HepG2 (cell line): Measurements from ENCODE around the gene ABCB11. TPM values are rescaled to one million over a fixed set of nuclear protein-coding genes. Genes with fewer than 3 reads are reported as not detected.

ENCODE experiments used
- ATAC-seq: fragments of 200-7000 bp; cut with Tn5 transposase; 3 replicates; pipeline ENCODE4 v1.9.1; 2020; ENCODE audit warnings: mild to moderate bottlenecking, moderate library complexity
- BruUV-seq: library from RNA; stranded (reverse); fragments of 400-500 nt; replicated peaks from 2 replicates; lab custom pipeline; 2021; lab: Mats Ljungman, UMichigan
- CTCF ChIA-PET: fragments of 300-600 bp; formaldehyde crosslinking; extraction: SDS; loops from one replicate; lab custom pipeline; 2021; ENCODE audit warnings: low total read pairs, inconsistent platforms, low intra/inter-chr PET ratio; lab: Yijun Ruan, JAX
- POLR2A ChIA-PET: fragments of 350-600 bp; sonication (Branson Sonifier 250); formaldehyde crosslinking; loops from one replicate; lab custom pipeline; 2020; ENCODE audit warnings: antibody characterized with exemption, inconsistent platforms; lab: Yijun Ruan, JAX
- DNase-seq: peaks from one replicate; pipeline ENCODE4 v3.0.0-alpha.2; 2015; ENCODE audit warnings: low spot score
- FAIRE-seq: peaks from 3 replicates; lab custom pipeline; 2011; peaks lifted over from hg19 to GRCh38; lab: Jason Lieb, UNC
- H2AFZ ChIP-seq: one replicate; pipeline ENCODE4 v1.6.1; 2011; ENCODE audit warnings: low read length, inconsistent platforms
- H3K27ac ChIP-seq: fragments of 300-600 bp; 3 replicates; pipeline ENCODE4 v1.8.0; 2011; ENCODE audit warnings: mixed run types, mild to moderate bottlenecking, mixed read lengths, low read length, inconsistent platforms; ENCODE audit not compliant: insufficient read depth; ENCODE audit errors: extremely low read length
- H3K27me3 ChIP-seq, 2 experiments: fragments of 200-600 bp in 1 of 2; 2 replicates in 1 of 2; 3 replicates in 1 of 2; pipeline versions ENCODE4 v1.6.0 to v1.8.0; 2011; ENCODE audit warnings: low read length in 2 of 2, mild to moderate bottlenecking in 2 of 2, moderate library complexity in 2 of 2, inconsistent platforms in 1 of 2; ENCODE audit not compliant: insufficient read depth in 2 of 2, control insufficient read depth in 1 of 2
- H3K36me3 ChIP-seq, 2 experiments: fragments of 200-600 bp in 1 of 2; replicated peaks in 1 of 2; 2 replicates in 1 of 2; 3 replicates in 1 of 2; pipeline versions ENCODE4 v1.5.1 to v1.8.0; 2011; ENCODE audit warnings: low read length in 2 of 2, inconsistent platforms in 1 of 2; ENCODE audit not compliant: insufficient read depth in 2 of 2, control insufficient read depth in 1 of 2
- H3K4me1 ChIP-seq: 2 replicates; pipeline ENCODE4 v1.5.1; 2012; ENCODE audit warnings: low read length, inconsistent platforms; ENCODE audit not compliant: insufficient read depth
- H3K4me2 ChIP-seq: 2 replicates; pipeline ENCODE4 v1.6.0; 2011; ENCODE audit warnings: low read depth, low read length, inconsistent platforms
- H3K4me3 ChIP-seq, 3 experiments: fragments of 200-600 bp in 1 of 3; sonication (generic), shearing (Covaris generic) in 1 of 3; replicated peaks in 1 of 3; 2 replicates each; pipeline ENCODE4 v1.5.1; 2011 to 2016; ENCODE audit warnings: low read length in 3 of 3, inconsistent platforms in 2 of 3, low read depth in 2 of 3, mild to moderate bottlenecking in 2 of 3, control low read depth in 1 of 3, mixed read lengths in 1 of 3; ENCODE audit not compliant: insufficient read depth in 1 of 3
- H3K79me2 ChIP-seq: one replicate; pipeline ENCODE4 v1.6.1; 2011; ENCODE audit warnings: low read length, inconsistent platforms; ENCODE audit not compliant: insufficient read depth
- H3K9ac ChIP-seq: 2 replicates; pipeline ENCODE4 v1.6.0; 2011; ENCODE audit warnings: mild to moderate bottlenecking, low read depth, low read length, inconsistent platforms; ENCODE audit not compliant: insufficient read depth
- H3K9me3 ChIP-seq: 2 replicates; pipeline ENCODE4 v1.5.1; 2012; ENCODE audit warnings: mild to moderate bottlenecking, low read length
- H4K20me1 ChIP-seq: 2 replicates; pipeline ENCODE4 v1.6.0; 2011; ENCODE audit warnings: inconsistent platforms, mild to moderate bottlenecking, low read length, moderate library complexity; ENCODE audit not compliant: insufficient read depth
- AGO2 ChIP-seq: fragments of 200-400 bp; formaldehyde crosslinking; optimal IDR thresholded peaks from 2 replicates; pipeline ENCODE3; 2017; ENCODE audit warnings: mild to moderate bottlenecking, low read depth, low read length, moderate library complexity
- ATRX ChIP-seq: sonication (generic); formaldehyde crosslinking; IDR thresholded peaks from 2 replicates; pipeline ENCODE4 v1.4.0; 2020; ENCODE audit warnings: missing genetic modification reagents, borderline replicate concordance
- CENPBD1 ChIP-seq: sonication (generic); formaldehyde crosslinking; IDR thresholded peaks from 2 replicates; pipeline ENCODE4 v1.8.0; 2022; ENCODE audit warnings: missing genetic modification reagents, low read depth, mild to moderate bottlenecking, borderline replicate concordance
- ERF ChIP-seq: IDR thresholded peaks from 2 replicates; pipeline ENCODE4 v1.6.1; 2018; ENCODE audit warnings: missing biosample characterization, missing genetic modification reagents
- MZF1 ChIP-seq: sonication (generic); formaldehyde crosslinking; IDR thresholded peaks from 2 replicates; pipeline ENCODE4 v1.8.1; 2023; ENCODE audit warnings: mild to moderate bottlenecking, missing genetic modification reagents, borderline replicate concordance
- POLR2AphosphoS5 ChIP-seq: IDR thresholded peaks from 2 replicates; pipeline ENCODE4 v1.6.1; 2012; ENCODE audit warnings: low read depth, low read length
- RXRB ChIP-seq: IDR thresholded peaks from 2 replicates; pipeline ENCODE4 v1.6.1; 2016; ENCODE audit warnings: borderline replicate concordance, missing genetic modification reagents, missing compliant biosample characterization
- SMC3 ChIP-seq: IDR thresholded peaks from 2 replicates; pipeline ENCODE4 v1.6.1; 2011; ENCODE audit warnings: low read length, improper control_type of control experiment
- ZBTB7A ChIP-seq: sonication (generic); formaldehyde crosslinking; IDR thresholded peaks from 2 replicates; pipeline ENCODE4 v1.8.0; 2022; ENCODE audit warnings: mild to moderate bottlenecking, missing genetic modification reagents
- ZIK1 ChIP-seq: sonication (generic); formaldehyde crosslinking; IDR thresholded peaks from 2 replicates; pipeline ENCODE4 v1.5.0; 2020; ENCODE audit warnings: mild to moderate bottlenecking, low read depth, missing genetic modification reagents, borderline replicate concordance
- ZKSCAN8 ChIP-seq: IDR thresholded peaks from 2 replicates; pipeline ENCODE4 v1.6.1; 2016; ENCODE audit warnings: borderline replicate concordance, missing genetic modification reagents, missing compliant biosample characterization
- ZNF552 ChIP-seq: sonication (generic); formaldehyde crosslinking; IDR thresholded peaks from 2 replicates; pipeline ENCODE4 v1.9.0; 2022; ENCODE audit warnings: missing genetic modification reagents, mild to moderate bottlenecking, borderline replicate concordance
- WGBS: methylation state at CpG from one replicate; pipeline ENCODE4 v1.1.6; 2017; ENCODE audit warnings: low lambda C conversion rate; 5-methylcytosine and 5-hydroxymethylcytosine counted together
- in situ Hi-C: cut with HindIII; loops from 2 replicates; pipeline ENCODE4 v1.10.0; 2017; ENCODE audit warnings: low pct_unique_long_range_greater_than_20kb; ENCODE audit not compliant: extremely low pct_ligation_motif_present
- intact Hi-C: fragments of 100-400 bp; cut with micrococcal nuclease; formaldehyde crosslinking; loops from one replicate; pipeline ENCODE4 v1.10.0; 2022; ENCODE audit not compliant: unreplicated experiment
- polyA plus RNA-seq, 8 experiments: library from polyadenylated mRNA; depleted of rRNA in 3 of 8; stranded (reverse) in 7 of 8; unstranded in 1 of 8; fragments of >200 nt; fragmentation: Illumina TruSeq in 4 of 8; extraction: Trizol in 4 of 8; gene quantifications; 2 replicates each; pipeline versions ENCODE4 v1.2.1 to v1.2.3, GENCODE V29; 2011 to 2016; ENCODE audit warnings: low read depth in 4 of 8, missing spikeins in 1 of 8, mixed read lengths in 1 of 8; ENCODE audit not compliant: insufficient read depth in 1 of 8
- total RNA-seq, 5 experiments: library from RNA; depleted of rRNA; stranded (reverse); fragments of >200 nt; fragmentation: Illumina TruSeq; extraction: Trizol; gene quantifications; 2 replicates each; pipeline ENCODE4 v1.2.3, GENCODE V29; 2016; ENCODE audit warnings: low read depth in 1 of 5

ABCB11 gene
- total and polyA plus RNA-seq, 2 of the 13 experiments (the other 11 are each of a cell fraction or from before 2014, with no cell fraction given): not detected

DNA sequence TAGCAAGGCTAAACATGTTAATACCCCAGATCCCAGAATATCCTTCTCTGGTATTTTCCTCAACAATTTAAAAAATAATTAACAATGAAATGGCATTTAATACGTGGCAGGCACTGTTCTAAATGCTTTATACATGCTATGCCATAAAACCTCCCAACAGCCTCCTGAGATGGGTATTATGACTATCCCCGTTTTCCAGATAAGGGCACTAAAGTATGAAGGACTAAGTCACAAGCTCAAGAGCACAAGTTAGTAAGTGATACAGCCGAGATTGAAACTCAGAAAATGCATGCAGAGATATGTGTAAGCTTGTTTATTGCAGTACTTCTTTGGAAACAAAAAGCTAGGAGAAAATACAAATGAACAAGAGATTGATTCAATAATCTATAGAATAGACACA, 8.0 kb downstream of the ABCB11 start (continued):
- no peak for TF ChIP-seq CENPBD1 (CRISPR knock-in tag)
- TF ChIP-seq AGO2: no peak
- TF ChIP-seq, all 625 proteins: peak for 0

DNA sequence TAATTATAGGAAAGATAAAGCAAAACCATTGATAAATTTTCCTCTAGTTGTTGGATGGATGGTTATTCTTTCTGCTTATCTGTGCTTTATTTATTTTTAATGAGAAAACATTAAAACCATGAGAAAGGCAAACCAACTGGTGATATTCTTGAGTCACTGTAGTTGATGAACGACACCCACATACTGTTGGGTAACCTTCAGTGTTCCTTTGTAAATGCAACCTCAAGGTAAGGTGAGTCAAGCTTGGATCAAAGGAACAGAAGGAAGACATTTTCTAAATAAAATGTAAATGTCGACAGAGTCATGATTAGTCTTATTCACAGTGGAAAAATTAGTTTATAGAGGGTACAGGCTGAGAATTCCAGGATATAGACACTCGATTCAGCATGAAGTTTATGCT, 12.7 kb downstream of the ABCB11 start:
- ATAC-seq (no peak), DNase-seq (no peak), FAIRE-seq (no peak)
- Histone ChIP-seq H3K27me3 (no peaks in the 10 kb centered on the region), H2AFZ (no peak overlapping the region), H4K20me1 (no peaks in the 10 kb centered on the region), H3K4me3 (no peak overlapping the region), H3K9ac (no peak overlapping the region), H3K4me1 (peaks cover under 1% of the 10 kb centered on the region; the same call in 1 of the 2 replicates), H3K9me3 (no peaks in the 10 kb centered on the region), H3K36me3 (no peaks in the 10 kb centered on the region), H3K27ac (no peak overlapping the region), H3K79me2 (no peaks in the 10 kb centered on the region), H3K4me2 (no peak overlapping the region)
- CTCF ChIA-PET: no interaction called here
- BruUV-seq: no TSS peak
- intact Hi-C loops: no loop called here
- no peak for TF ChIP-seq ATRX
- no peak for TF ChIP-seq ZBTB7A (CRISPR knock-in tag)
- no peak for TF ChIP-seq POLR2AphosphoS5
- no peak for TF ChIP-seq ZKSCAN8 (CRISPR knock-in tag)
- no peak for TF ChIP-seq ZNF552 (CRISPR knock-in tag)
- no peak for TF ChIP-seq MZF1 (CRISPR knock-in tag)
- no peak for TF ChIP-seq ZIK1 (CRISPR knock-in tag)
- no peak for TF ChIP-seq RXRB
- TF ChIP-seq ERF (CRISPR knock-in tag): no peak
- no peak for TF ChIP-seq SMC3
- in situ Hi-C loops: no loop called here
- WGBS: 8% methylated on average over 3 of the region's 3 CpGs
- POLR2A ChIA-PET: no interaction called here
